Upper lobe of left lung (tissue), 4 donors: ENCODE results near the gene AURKAIP1.

Source experiments
- CTCF ChIP-seq, 6 experiments: fragments of 450-650 bp in 4 of 6; fragments of 200-600 bp in 2 of 6; sonication (generic) in 2 of 6; IDR thresholded peaks; one replicate each; pipeline ENCODE4 v1.5.1; 2016 to 2019; ENCODE audit warnings: antibody characterized with exemption in 6 of 6
- EP300 ChIP-seq, 4 donors: sonication (generic); formaldehyde crosslinking; IDR thresholded peaks; one replicate each; pipeline ENCODE4 v1.5.1; 2017; ENCODE audit warnings: antibody characterized with exemption in 4 of 4, control low read depth in 2 of 4
- POLR2A ChIP-seq, 4 donors: fragments of 450-650 bp; IDR thresholded peaks; one replicate each; pipeline ENCODE4 v1.5.1; 2016 to 2017; ENCODE audit warnings: antibody characterized with exemption in 4 of 4, mild to moderate bottlenecking in 2 of 4

- TF ChIP-seq CTCF (IDR thresholded peaks at IDR 0.05) (no peak), POLR2A (IDR thresholded peaks at IDR 0.05) (no peak), EP300 (IDR thresholded peaks at IDR 0.05) (no peak)
Observed at GRCh38 chr1:1388078-1388472, 13.1 kb upstream of the AURKAIP1 start.
